CD4-positive, alpha-beta T cell (primary cell): ENCODE data around the gene INAVA. TPM values are rescaled to one million over a fixed set of nuclear protein-coding genes. Genes with fewer than 3 reads are reported as not detected.

ENCODE experiments used
- ATAC-seq: fragments of 200-7000 bp; cut with Tn5 transposase; one replicate; pipeline ENCODE4 v1.10.0; 2022; ENCODE audit warnings: mild to moderate bottlenecking; ENCODE audit not compliant: poor library complexity
- CTCF ChIA-PET: fragments of 350-600 bp; sonication (Branson Sonifier 250); formaldehyde crosslinking; loops from one replicate; lab custom pipeline; 2021; ENCODE audit warnings: antibody characterized with exemption, inconsistent platforms; lab: Charles Lee
- POLR2A ChIA-PET: fragments of 350-600 bp; sonication (Branson Sonifier 250); formaldehyde crosslinking; loops from one replicate; lab custom pipeline; 2021; ENCODE audit warnings: antibody characterized with exemption, inconsistent platforms; lab: Charles Lee
- DNase-seq, 14 experiments: peaks; one replicate each; pipeline ENCODE4 v3.0.0-alpha.2; 2013 to 2020; ENCODE audit warnings: mixed read lengths in 2 of 14
- H3K27ac ChIP-seq, 2 donors: one replicate each; pipeline versions ENCODE4 v1.5.1 to v1.7.0; 2013; ENCODE audit warnings: low read length in 2 of 2, low read depth in 1 of 2, mild to moderate bottlenecking in 1 of 2
- H3K27me3 ChIP-seq, 2 experiments: 1 replicate in 1 of 2; 2 replicates in 1 of 2; pipeline versions ENCODE4 v1.6.1 to v1.7.0; 2013; ENCODE audit warnings: low read length in 2 of 2, control low read depth in 1 of 2, mild to moderate bottlenecking in 1 of 2, moderate library complexity in 1 of 2; ENCODE audit not compliant: insufficient read depth in 2 of 2, control insufficient read depth in 1 of 2
- H3K36me3 ChIP-seq: one replicate; pipeline ENCODE4 v1.6.1; 2013; ENCODE audit warnings: low read length, control low read depth; ENCODE audit not compliant: insufficient read depth
- H3K4me1 ChIP-seq: one replicate; pipeline ENCODE4 v1.6.1; 2013; ENCODE audit warnings: low read length, control low read depth; ENCODE audit not compliant: insufficient read depth
- H3K4me3 ChIP-seq: one replicate; pipeline ENCODE4 v1.5.1; 2013; ENCODE audit warnings: mild to moderate bottlenecking, low read length, moderate library complexity
- H3K9me3 ChIP-seq, 2 experiments: 1 replicate in 1 of 2; 2 replicates in 1 of 2; pipeline versions ENCODE4 v1.6.1 to v1.7.0; 2013; ENCODE audit warnings: low read length in 2 of 2, mild to moderate bottlenecking in 2 of 2, control low read depth in 1 of 2, moderate library complexity in 1 of 2; ENCODE audit not compliant: control insufficient read depth in 1 of 2, insufficient read depth in 1 of 2
- H3K27ac Mint-ChIP-seq: one replicate; pipeline ENCODE4 v1.8.0; 2020; ENCODE audit warnings: mixed read lengths
- H3K27me3 Mint-ChIP-seq: one replicate; pipeline ENCODE4 v1.8.0; 2021; ENCODE audit warnings: mixed read lengths
- H3K36me3 Mint-ChIP-seq: one replicate; pipeline ENCODE4 v1.8.0; 2021; ENCODE audit warnings: low read depth, mixed read lengths
- H3K4me1 Mint-ChIP-seq: one replicate; pipeline ENCODE4 v1.8.0; 2021; ENCODE audit warnings: low read depth, mixed read lengths
- H3K4me3 Mint-ChIP-seq: one replicate; pipeline ENCODE4 v1.8.0; 2020; ENCODE audit warnings: mild to moderate bottlenecking, mixed read lengths
- H3K9me3 Mint-ChIP-seq: one replicate; pipeline ENCODE4 v1.8.0; 2020; ENCODE audit warnings: mixed read lengths
- CTCF ChIP-seq: fragments of 200-600 bp; IDR thresholded peaks from one replicate; pipeline ENCODE4 v1.8.0; 2022; ENCODE audit warnings: antibody characterized with exemption, mild to moderate bottlenecking
- intact Hi-C, 2 experiments: fragments of 100-400 bp; cut with DNase I in 1 of 2; cut with micrococcal nuclease in 1 of 2; formaldehyde crosslinking; loops; one replicate each; pipeline versions ENCODE4 v1.15.1 to v1.9.0; 2023 to 2025; cut with DNase I, micrococcal nuclease
- total RNA-seq, 174 experiments: library from RNA in 2 of 174; stranded (reverse) in 2 of 174; gene quantifications; one replicate each; pipeline ENCODE4 v1.2.3 and lab custom pipeline; 2021 to 2026

Gene INAVA
- total RNA-seq, 2 experiments from 2014 or later: 0.22 TPM; not detected in 1

GRCh38 chr1:200895801-200896530 is 1.3 kb downstream of the INAVA start:
- H3K27ac Mint-ChIP-seq: no peak overlapping the region
- peaks cover 5 to 24% of the 10 kb centered on the region in 2 experiments for H3K27me3 ChIP-seq
- H3K9me3 ChIP-seq: no peaks in the 10 kb centered on the region
- H3K27ac ChIP-seq: no peak overlapping the region
- H3K4me1 Mint-ChIP-seq: peaks cover 11% of the 10 kb centered on the region
- TF ChIP-seq CTCF: no peak
- intact Hi-C loops: no loop called here
- peaks cover 18% of the 10 kb centered on the region for H3K27me3 Mint-ChIP-seq
- H3K36me3 ChIP-seq: no peaks in the 10 kb centered on the region
- H3K9me3 Mint-ChIP-seq: no peaks in the 10 kb centered on the region
- H3K4me3 Mint-ChIP-seq: no peak overlapping the region
- H3K4me3 ChIP-seq: no peak overlapping the region
- no peak for ATAC-seq
- DNase-seq: no peak
- POLR2A ChIA-PET: interaction anchor here (0.6 kb wide), 1 partner anchor 12 kb away, joined by 3 read pairs; no protein-coding TSS in a partner anchor
- peaks cover 13% of the 10 kb centered on the region for H3K4me1 ChIP-seq
- CTCF ChIA-PET: no interaction called here
- H3K36me3 Mint-ChIP-seq: no peaks in the 10 kb centered on the region

- no peak overlapping the region for H3K27ac ChIP-seq
- H3K4me1 ChIP-seq: peaks cover 6% of the 10 kb centered on the region
- no peak for TF ChIP-seq CTCF
- Mint-ChIP-seq H3K9me3 (no peaks in the 10 kb centered on the region), H3K4me3 (no peak overlapping the region), H3K27me3 (peaks cover 14% of the 10 kb centered on the region), H3K4me1 (peaks cover 7% of the 10 kb centered on the region), H3K36me3 (no peaks in the 10 kb centered on the region), H3K27ac (no peak overlapping the region)
- no peak overlapping the region for H3K4me3 ChIP-seq
- ChIA-PET CTCF (no interaction called here), POLR2A (interaction anchor here (0.6 kb wide), 1 partner anchor 11 kb away, joined by 3 read pairs; no protein-coding TSS in a partner anchor)
- intact Hi-C loops: no loop called here
- H3K36me3 ChIP-seq: no peaks in the 10 kb centered on the region
- ATAC-seq (no peak), DNase-seq (no peak)
- no peaks in the 10 kb centered on the region for H3K9me3 ChIP-seq
- H3K27me3 ChIP-seq: peaks cover 3 to 18% of the 10 kb centered on the region in 2 experiments
Measured at GRCh38 chr1:200896531-200897196, 2.0 kb downstream of the INAVA start.

GRCh38 chr1:200897259-200897658 is 2.6 kb downstream of the INAVA start:
- ChIA-PET CTCF (no interaction called here), POLR2A (no interaction called here)
- Mint-ChIP-seq H3K4me1 (peaks cover under 1% of the 10 kb centered on the region), H3K9me3 (no peaks in the 10 kb centered on the region), H3K27ac (no peak overlapping the region), H3K27me3 (peaks cover 8% of the 10 kb centered on the region), H3K4me3 (no peak overlapping the region), H3K36me3 (no peaks in the 10 kb centered on the region)
- intact Hi-C loops: no loop called here
- no peaks in the 10 kb centered on the region for H3K36me3 ChIP-seq
- no peak overlapping the region for H3K27ac ChIP-seq
- no peak for ATAC-seq
- H3K4me3 ChIP-seq: no peak overlapping the region
- TF ChIP-seq CTCF: no peak
- no peak for DNase-seq
- peaks cover 2% of the 10 kb centered on the region for H3K4me1 ChIP-seq
- peaks cover 3 to 13% of the 10 kb centered on the region in 2 experiments for H3K27me3 ChIP-seq
- no peaks in the 10 kb centered on the region for H3K9me3 ChIP-seq
